ENCODE measurements around the gene NAALADL2. TPM values are rescaled to one million over a fixed set of nuclear protein-coding genes. Genes with fewer than 3 reads are reported as not detected.

NAALADL2 gene
- total RNA-seq, 1 donor from 2014 or later: 1.6 TPM

DNA sequence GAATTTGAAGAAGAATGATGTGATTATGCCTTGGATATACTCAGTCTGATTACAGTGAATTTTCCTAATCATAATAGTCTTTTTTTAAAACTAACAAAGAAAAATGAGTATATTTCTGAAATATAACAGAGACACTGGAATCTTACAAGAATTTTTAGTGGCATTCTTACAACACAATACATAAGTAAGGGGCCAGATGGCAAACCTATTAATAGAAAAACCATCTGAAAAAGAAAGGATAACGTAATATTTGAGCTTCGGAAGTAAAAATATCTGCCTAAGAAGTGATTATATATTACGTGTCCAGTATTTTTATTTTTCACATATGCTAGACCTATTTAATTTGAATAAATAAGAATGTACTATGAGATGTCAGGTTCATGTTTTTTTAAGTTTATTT, 452.8 kb downstream of the NAALADL2 start:
- no peak for DNase-seq
- TF ChIP-seq, protein P1, sequence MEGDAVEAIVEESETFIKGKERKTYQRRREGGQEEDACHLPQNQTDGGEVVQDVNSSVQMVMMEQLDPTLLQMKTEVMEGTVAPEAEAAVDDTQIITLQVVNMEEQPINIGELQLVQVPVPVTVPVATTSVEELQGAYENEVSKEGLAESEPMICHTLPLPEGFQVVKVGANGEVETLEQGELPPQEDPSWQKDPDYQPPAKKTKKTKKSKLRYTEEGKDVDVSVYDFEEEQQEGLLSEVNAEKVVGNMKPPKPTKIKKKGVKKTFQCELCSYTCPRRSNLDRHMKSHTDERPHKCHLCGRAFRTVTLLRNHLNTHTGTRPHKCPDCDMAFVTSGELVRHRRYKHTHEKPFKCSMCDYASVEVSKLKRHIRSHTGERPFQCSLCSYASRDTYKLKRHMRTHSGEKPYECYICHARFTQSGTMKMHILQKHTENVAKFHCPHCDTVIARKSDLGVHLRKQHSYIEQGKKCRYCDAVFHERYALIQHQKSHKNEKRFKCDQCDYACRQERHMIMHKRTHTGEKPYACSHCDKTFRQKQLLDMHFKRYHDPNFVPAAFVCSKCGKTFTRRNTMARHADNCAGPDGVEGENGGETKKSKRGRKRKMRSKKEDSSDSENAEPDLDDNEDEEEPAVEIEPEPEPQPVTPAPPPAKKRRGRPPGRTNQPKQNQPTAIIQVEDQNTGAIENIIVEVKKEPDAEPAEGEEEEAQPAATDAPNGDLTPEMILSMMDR (IDR thresholded peaks at IDR 0.05; ENCODE audit: partially characterized antibody, unreplicated experiment): no peak
- H3K27ac Mint-ChIP-seq (ENCODE audit: unreplicated experiment): no peak overlapping the region
- no peaks in the 10 kb centered on the region for H3K36me3 Mint-ChIP-seq (ENCODE audit: unreplicated experiment)
- H3K4me3 Mint-ChIP-seq (ENCODE audit: unreplicated experiment): no peak overlapping the region
- no peaks in the 10 kb centered on the region for H3K4me1 Mint-ChIP-seq (ENCODE audit: low read depth, unreplicated experiment)
- no peaks in the 10 kb centered on the region for H3K9me3 Mint-ChIP-seq (ENCODE audit: unreplicated experiment)
- no peaks in the 10 kb centered on the region for H3K27me3 Mint-ChIP-seq (ENCODE audit: unreplicated experiment)

DNA sequence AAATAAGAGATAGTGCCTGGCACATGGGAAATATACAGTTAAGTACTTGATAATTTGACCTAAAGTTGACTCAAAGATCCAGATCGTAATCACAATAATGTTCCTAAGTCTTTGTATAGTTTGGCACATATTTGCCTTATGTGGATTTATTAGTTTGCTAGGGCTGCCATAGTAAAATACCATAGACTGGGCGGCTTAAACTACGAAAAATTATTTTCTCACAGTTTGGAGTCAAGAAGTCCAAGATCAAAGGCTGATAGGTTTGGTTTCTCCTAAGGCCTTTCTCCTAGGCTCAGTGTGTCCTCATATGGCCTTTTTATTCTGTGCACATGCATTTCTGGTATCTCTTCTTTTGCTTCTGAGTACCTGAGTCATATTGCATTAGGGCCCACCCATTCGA, 453.7 kb downstream of the NAALADL2 start:
- Mint-ChIP-seq H3K27ac (ENCODE audit: unreplicated experiment) (no peak overlapping the region), H3K4me1 (ENCODE audit: low read depth, unreplicated experiment) (no peaks in the 10 kb centered on the region), H3K27me3 (ENCODE audit: unreplicated experiment) (no peaks in the 10 kb centered on the region), H3K4me3 (ENCODE audit: unreplicated experiment) (no peak overlapping the region), H3K36me3 (ENCODE audit: unreplicated experiment) (no peaks in the 10 kb centered on the region), H3K9me3 (ENCODE audit: unreplicated experiment) (no peaks in the 10 kb centered on the region)
- TF ChIP-seq, protein P1 (IDR thresholded peaks at IDR 0.05; ENCODE audit: partially characterized antibody, unreplicated experiment): no peak
- DNase-seq: no peak

DNA sequence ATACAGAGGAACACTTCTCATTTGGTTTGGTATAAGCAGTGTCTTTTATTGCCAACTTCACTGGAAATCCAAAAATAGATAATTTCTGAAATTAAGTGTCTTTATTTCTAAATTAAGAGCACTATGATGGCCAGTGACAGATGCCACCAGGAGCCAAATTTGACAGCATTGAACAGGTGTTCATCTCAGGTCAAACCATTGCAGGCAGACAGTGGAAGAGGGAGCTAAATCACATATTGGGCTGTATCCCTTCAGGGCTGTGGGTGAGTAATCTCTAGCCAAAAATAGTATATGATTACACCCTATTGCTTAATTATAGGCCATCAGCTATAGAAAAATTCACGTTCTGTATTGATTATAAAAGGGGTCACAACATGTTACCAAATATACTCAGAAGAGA, 457.7 kb downstream of the NAALADL2 start:
- no peaks in the 10 kb centered on the region for H3K9me3 Mint-ChIP-seq (ENCODE audit: unreplicated experiment)
- H3K4me3 Mint-ChIP-seq (ENCODE audit: unreplicated experiment): no peak overlapping the region
- no peaks in the 10 kb centered on the region for H3K36me3 Mint-ChIP-seq (ENCODE audit: unreplicated experiment)
- no peak for DNase-seq
- TF ChIP-seq, protein P1 (IDR thresholded peaks at IDR 0.05; ENCODE audit: partially characterized antibody, unreplicated experiment): no peak
- H3K4me1 Mint-ChIP-seq (ENCODE audit: low read depth, unreplicated experiment): no peaks in the 10 kb centered on the region
- H3K27me3 Mint-ChIP-seq (ENCODE audit: unreplicated experiment): peaks cover 2% of the 10 kb centered on the region
- H3K27ac Mint-ChIP-seq (ENCODE audit: unreplicated experiment): no peak overlapping the region

DNA sequence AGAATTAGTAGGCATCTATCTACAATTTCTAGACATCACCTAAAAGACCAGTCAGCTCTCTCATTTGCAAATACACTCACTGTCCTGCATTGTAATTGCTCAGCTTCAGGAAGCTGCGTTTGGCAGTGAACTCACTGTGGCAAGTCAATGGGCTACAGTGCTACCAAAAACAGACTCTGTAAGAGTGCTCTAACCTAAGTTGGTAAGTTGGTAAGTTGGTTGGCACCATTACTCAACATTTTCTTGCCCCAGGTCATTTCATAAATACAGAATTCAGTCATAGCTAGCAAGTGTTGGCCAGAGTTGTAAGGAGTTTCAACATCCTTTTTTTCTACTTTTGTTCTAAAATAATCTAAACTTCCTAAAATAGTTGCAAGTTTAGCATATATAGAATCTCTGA, 466.3 kb downstream of the NAALADL2 start:
- H3K36me3 Mint-ChIP-seq (ENCODE audit: unreplicated experiment): no peaks in the 10 kb centered on the region
- no peak overlapping the region for H3K27ac Mint-ChIP-seq (ENCODE audit: unreplicated experiment)
- TF ChIP-seq, protein P1 (IDR thresholded peaks at IDR 0.05; ENCODE audit: partially characterized antibody, unreplicated experiment): no peak
- no peak overlapping the region for H3K4me3 Mint-ChIP-seq (ENCODE audit: unreplicated experiment)
- no peak for DNase-seq
- no peaks in the 10 kb centered on the region for H3K9me3 Mint-ChIP-seq (ENCODE audit: unreplicated experiment)
- H3K4me1 Mint-ChIP-seq (ENCODE audit: low read depth, unreplicated experiment): no peaks in the 10 kb centered on the region
- H3K27me3 Mint-ChIP-seq (ENCODE audit: unreplicated experiment): no peaks in the 10 kb centered on the region

DNA sequence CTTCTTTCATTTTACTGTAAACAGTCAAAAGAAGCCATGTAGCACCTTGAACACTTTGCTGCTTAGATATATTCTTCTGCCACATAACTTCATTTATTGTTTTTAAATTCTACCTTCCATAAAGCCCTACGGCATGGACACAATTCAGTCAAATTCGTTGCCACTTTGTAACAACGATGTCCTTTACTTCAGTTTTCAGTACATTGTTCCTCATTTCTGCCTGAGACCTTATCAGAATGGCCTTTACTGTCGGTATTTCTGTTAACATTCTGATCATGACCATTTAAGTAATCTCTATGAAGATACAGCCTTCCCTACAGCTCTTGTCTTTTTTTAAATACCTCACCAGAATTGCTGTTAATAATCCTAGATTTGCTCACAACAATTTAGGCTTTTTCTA, 466.9 kb downstream of the NAALADL2 start:
- TF ChIP-seq, protein P1 (IDR thresholded peaks at IDR 0.05; ENCODE audit: partially characterized antibody, unreplicated experiment): no peak
- Mint-ChIP-seq H3K4me1 (ENCODE audit: low read depth, unreplicated experiment) (no peaks in the 10 kb centered on the region), H3K27ac (ENCODE audit: unreplicated experiment) (no peak overlapping the region), H3K27me3 (ENCODE audit: unreplicated experiment) (no peaks in the 10 kb centered on the region), H3K9me3 (ENCODE audit: unreplicated experiment) (no peaks in the 10 kb centered on the region), H3K36me3 (ENCODE audit: unreplicated experiment) (no peaks in the 10 kb centered on the region), H3K4me3 (ENCODE audit: unreplicated experiment) (no peak overlapping the region)
- DNase-seq: no peak

Data from glutamatergic neuron (in vitro differentiated cells).